WERI-Rb-1 (cell line): ENCODE results near the gene LCN1.

Source experiments
- DNase-seq: peaks from one replicate; pipeline ENCODE4 v3.0.0-alpha.2; 2020
- H3K27ac ChIP-seq: fragments of 250-450 bp; sonication (Bioruptor Pico); 2 replicates; pipeline ENCODE4 v1.5.1; 2020; ENCODE audit warnings: mild to moderate bottlenecking, moderate library complexity
- H3K27me3 ChIP-seq: fragments of 250-450 bp; sonication (Bioruptor Pico); 2 replicates; pipeline ENCODE4 v1.5.1; 2021; ENCODE audit warnings: mild to moderate bottlenecking, low read depth, moderate library complexity; ENCODE audit not compliant: insufficient read depth, severe bottlenecking
- H3K36me3 ChIP-seq: fragments of 250-450 bp; sonication (Bioruptor Pico); 2 replicates; pipeline ENCODE4 v1.5.1; 2020; ENCODE audit warnings: mild to moderate bottlenecking, moderate library complexity
- H3K4me3 ChIP-seq: 2 replicates; pipeline ENCODE4 v1.5.1; 2011; ENCODE audit warnings: low read depth, mild to moderate bottlenecking, control low read depth, low read length
- H3K9me3 ChIP-seq: fragments of 250-450 bp; sonication (Bioruptor Pico); 2 replicates; pipeline ENCODE4 v1.5.1; 2021; ENCODE audit warnings: mild to moderate bottlenecking, moderate library complexity; ENCODE audit not compliant: severe bottlenecking
- CTCF ChIP-seq: IDR thresholded peaks from 2 replicates; pipeline ENCODE4 v1.5.1; 2011; ENCODE audit warnings: low read depth, mild to moderate bottlenecking, control low read depth, inconsistent platforms, low read length

LCN1 gene

GRCh38 chr9:135567311-135567710 is 46.1 kb downstream of the LCN1 start:
- Histone ChIP-seq H3K9me3 (peaks cover 13% of the 10 kb centered on the region), H3K4me3 (no peak overlapping the region), H3K36me3 (no peaks in the 10 kb centered on the region), H3K27ac (no peak overlapping the region), H3K27me3 (peaks cover 2% of the 10 kb centered on the region)
- no peak for DNase-seq
- TF ChIP-seq CTCF, result no peak

GRCh38 chr9:135568026-135568425 is 46.8 kb downstream of the LCN1 start:
- TF ChIP-seq CTCF, result no peak
- H3K36me3 ChIP-seq, result no peaks in the 10 kb centered on the region
- H3K9me3 ChIP-seq, result peaks cover 13% of the 10 kb centered on the region
- peaks cover 2% of the 10 kb centered on the region for H3K27me3 ChIP-seq
- DNase-seq, result no peak
- no peak overlapping the region for H3K27ac ChIP-seq
- H3K4me3 ChIP-seq, result no peak overlapping the region

GRCh38 chr9:135570456-135570855 is 49.2 kb downstream of the LCN1 start:
- no peaks in the 10 kb centered on the region for H3K36me3 ChIP-seq
- no peak for TF ChIP-seq CTCF
- H3K27me3 ChIP-seq, result peaks cover 2% of the 10 kb centered on the region
- peaks cover 13% of the 10 kb centered on the region for H3K9me3 ChIP-seq
- H3K27ac ChIP-seq, result no peak overlapping the region
- no peak for DNase-seq
- no peak overlapping the region for H3K4me3 ChIP-seq

GRCh38 chr9:135572233-135572632 is 51.0 kb downstream of the LCN1 start:
- Histone ChIP-seq H3K9me3 (peaks cover 13% of the 10 kb centered on the region), H3K27ac (no peak overlapping the region), H3K27me3 (peaks cover 2% of the 10 kb centered on the region), H3K36me3 (no peaks in the 10 kb centered on the region), H3K4me3 (no peak overlapping the region)
- no peak for DNase-seq
- no peak for TF ChIP-seq CTCF

GRCh38 chr9:135573124-135573523 is 51.9 kb downstream of the LCN1 start:
- Histone ChIP-seq H3K36me3 (no peaks in the 10 kb centered on the region), H3K27me3 (peaks cover 2% of the 10 kb centered on the region), H3K27ac (no peak overlapping the region), H3K4me3 (no peak overlapping the region), H3K9me3 (peaks cover 13% of the 10 kb centered on the region)
- no peak for TF ChIP-seq CTCF
- no peak for DNase-seq

GRCh38 chr9:135574331-135574730 is 53.1 kb downstream of the LCN1 start:
- TF ChIP-seq CTCF, result no peak
- peaks cover 2% of the 10 kb centered on the region for H3K27me3 ChIP-seq
- no peak overlapping the region for H3K27ac ChIP-seq
- H3K4me3 ChIP-seq, result no peak overlapping the region
- peaks cover 6% of the 10 kb centered on the region for H3K9me3 ChIP-seq
- DNase-seq, result no peak
- no peaks in the 10 kb centered on the region for H3K36me3 ChIP-seq
